GM19043 (cell line): ENCODE measurements around the gene RPL31.

Source experiments
- ATAC-seq: cut with Tn5 transposase; IDR thresholded peaks from one replicate; pipeline ENCODE4 v1.9.1; 2021; ENCODE audit warnings: low read depth; ENCODE audit not compliant: unreplicated experiment

Gene RPL31

GRCh38 chr2:101053117-101053516 is 51.0 kb downstream of the RPL31 start:
- ATAC-seq = no peak
